GM10248 (cell line): Measurements from ENCODE around the gene MISP3.

Source experiments
- CTCF ChIA-PET: fragments of 300-600 bp; sonication (Branson Sonifier 250); formaldehyde crosslinking; extraction: SDS; loops from one replicate; lab custom pipeline; 2021; ENCODE audit warnings: antibody characterized with exemption; lab: Yijun Ruan, JAX
- POLR2A ChIA-PET: fragments of 350-650 bp; sonication (Branson Sonifier 250); formaldehyde crosslinking; extraction: SDS; loops from one replicate; lab custom pipeline; 2020; ENCODE audit warnings: antibody characterized with exemption; lab: Yijun Ruan, JAX
- DNase-seq: peaks from one replicate; pipeline ENCODE4 v3.0.0; 2012; ENCODE audit errors: extremely low spot score
- CTCF ChIP-seq: IDR thresholded peaks from 2 replicates; pipeline ENCODE4 v1.5.1; 2012; ENCODE audit warnings: mild to moderate bottlenecking, low read depth; ENCODE audit errors: extremely low read depth, missing control alignments, control extremely low read depth

The MISP3 gene

GRCh38 chr19:14105680-14106079 lies 33.1 kb downstream of the MISP3 start:
- POLR2A ChIA-PET: interaction anchor here (1.0 kb wide), 1 partner anchor 14 kb away, joined by 3 read pairs; no protein-coding TSS in a partner anchor
- DNase-seq: no peak
- no peak for TF ChIP-seq CTCF
- CTCF ChIA-PET: interaction anchor here (10.0 kb wide), 1 partner anchor 9 kb away, joined by 48 read pairs; a partner anchor contains a TSS

- POLR2A ChIA-PET: no interaction called here
- DNase-seq: no peak
- no peak for TF ChIP-seq CTCF
- CTCF ChIA-PET: interaction anchor here (1.7 to 10.0 kb wide), 2 partner anchors 8 to 30 kb away, joined by 6 to 48 read pairs; partner anchors contain the start of gene ASF1B
Observed at GRCh38 chr19:14106840-14107239, 34.3 kb downstream of the MISP3 start.

- no peak for TF ChIP-seq CTCF
- ChIA-PET CTCF (interaction anchor here (0.6 to 10.0 kb wide), 5 partner anchors 7 to 262 kb away, joined by 3 to 48 read pairs (median 3); partner anchors contain the start of gene ASF1B), POLR2A (no interaction called here)
- DNase-seq: no peak
Observed at GRCh38 chr19:14107581-14108461, 35.2 kb downstream of the MISP3 start.

- ChIA-PET CTCF (interaction anchor here (0.8 to 1.9 kb wide), 4 partner anchors 26 to 200 kb away, joined by 3 to 5 read pairs (median 3); partner anchors contain the start of genes ASF1B and MISP3), POLR2A (no interaction called here)
- TF ChIP-seq CTCF: no peak
- DNase-seq: no peak
Observed at GRCh38 chr19:14110650-14111049, 38.1 kb downstream of the MISP3 start.

GRCh38 chr19:14111486-14111885 lies 38.9 kb downstream of the MISP3 start:
- no peak for DNase-seq
- CTCF ChIA-PET: interaction anchor here (1.1 kb wide), 1 partner anchor 39 kb away, joined by 3 read pairs; the partner anchor contains the start of gene MISP3
- POLR2A ChIA-PET: no interaction called here

More at GRCh38 chr19:14111486-14111885, 38.9 kb downstream of the MISP3 start:
- TF ChIP-seq CTCF: no peak
